Vagina (tissue), 2 donors: ENCODE measurements around the gene SETD1A. TPM values are rescaled to one million over a fixed set of nuclear protein-coding genes. Genes with fewer than 3 reads are reported as not detected.

ENCODE experiments used
- DNase-seq, 2 donors: peaks; one replicate each; pipeline ENCODE4 v3.0.0-alpha.2; 2017; ENCODE audit errors: extremely low spot score in 2 of 2
- H3K27ac ChIP-seq: fragments of 200-600 bp; sonication (generic); one replicate; pipeline ENCODE4 v1.5.1; 2019
- H3K27me3 ChIP-seq: fragments of 200-600 bp; sonication (generic); one replicate; pipeline ENCODE4 v1.5.1; 2019
- H3K36me3 ChIP-seq, 2 donors: fragments of 200-600 bp; sonication (generic); one replicate each; pipeline ENCODE4 v1.5.1; 2017 to 2019
- H3K4me1 ChIP-seq: fragments of 200-600 bp; sonication (generic); one replicate; pipeline ENCODE4 v1.5.1; 2019
- H3K4me3 ChIP-seq, 2 donors: fragments of 200-600 bp; sonication (generic); 1 replicate in 1 of 2; 2 replicates in 1 of 2; pipeline ENCODE4 v1.5.1; 2016 to 2019
- H3K9me3 ChIP-seq: fragments of 200-600 bp; sonication (generic); one replicate; pipeline ENCODE4 v1.5.1; 2019
- POLR2A ChIP-seq, 2 donors: fragments of 450-650 bp; IDR thresholded peaks; one replicate each; pipeline ENCODE4 v1.6.1; 2017; ENCODE audit warnings: antibody characterized with exemption in 2 of 2, mild to moderate bottlenecking in 2 of 2, moderate library complexity in 2 of 2
- POLR2AphosphoS5 ChIP-seq, 2 donors: sonication (generic); formaldehyde crosslinking; IDR thresholded peaks; one replicate each; pipeline ENCODE4 v1.9.0; 2017; ENCODE audit warnings: antibody characterized with exemption in 2 of 2, mild to moderate bottlenecking in 2 of 2, low read depth in 1 of 2; ENCODE audit not compliant: insufficient read depth in 1 of 2
- intact Hi-C: fragments of 100-400 bp; cut with DNase I; formaldehyde crosslinking; loops from one replicate; pipeline ENCODE4 v1.15.1; 2023
- total RNA-seq: library from RNA; depleted of rRNA; stranded (reverse); fragments of >200 nt; gene quantifications from one replicate; pipeline ENCODE4 v1.2.3, GENCODE V29; 2016
- TF ChIP-seq, protein P1 (sequence below), 3 experiments: fragments of 450-650 bp in 2 of 3; fragments of 200-600 bp in 1 of 3; sonication (generic) in 1 of 3; IDR thresholded peaks; one replicate each; pipeline ENCODE4 v1.5.1; 2017 to 2019; ENCODE audit warnings: antibody characterized with exemption in 3 of 3, mild to moderate bottlenecking in 2 of 3, moderate library complexity in 2 of 3

Gene SETD1A
- total RNA-seq, 1 donor from 2014 or later = 10.6 TPM

DNA sequence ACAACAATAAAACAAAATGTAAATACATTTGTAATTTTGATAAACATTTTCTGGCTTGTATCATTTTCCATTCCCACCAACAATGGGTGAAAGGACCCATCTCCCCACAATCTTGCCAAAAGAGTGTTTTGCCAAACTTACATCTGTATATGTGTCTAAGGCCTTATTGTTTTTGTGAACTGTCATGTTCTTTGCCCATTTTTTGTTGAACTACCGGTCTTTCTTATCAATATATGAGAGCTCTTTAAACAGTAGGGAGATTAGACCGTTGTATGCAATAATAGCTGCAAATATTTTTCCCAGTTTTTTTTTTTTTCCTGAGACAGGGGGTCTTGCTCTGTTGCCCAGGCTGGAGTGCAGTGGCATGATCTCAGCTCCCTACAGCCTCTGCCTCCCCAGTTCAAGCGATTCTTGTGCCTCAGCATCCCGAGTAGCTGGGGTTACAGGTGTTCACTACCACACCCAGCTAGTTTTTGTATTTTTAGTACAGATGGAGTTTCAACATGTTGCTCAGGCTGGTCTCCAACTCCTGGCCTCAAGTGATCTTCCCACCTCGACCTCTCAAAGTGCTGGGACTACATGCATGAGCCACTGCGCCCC, 66.2 kb downstream of the SETD1A start:
- Histone ChIP-seq H3K4me3 (no peak overlapping the region), H3K27me3 (no peaks in the 10 kb centered on the region), H3K36me3 (no peaks in the 10 kb centered on the region), H3K9me3 (no peaks in the 10 kb centered on the region), H3K4me1 (no peaks in the 10 kb centered on the region), H3K27ac (no peak overlapping the region)
- intact Hi-C loops = no loop called here
- DNase-seq = no peak
- TF ChIP-seq POLR2AphosphoS5 (IDR thresholded peaks at IDR 0.05; ENCODE audit: insufficient read depth in 1 of 2, low read depth in 1 of 2) (no peak), POLR2A (IDR thresholded peaks at IDR 0.05) (no peak)
- TF ChIP-seq, protein P1, sequence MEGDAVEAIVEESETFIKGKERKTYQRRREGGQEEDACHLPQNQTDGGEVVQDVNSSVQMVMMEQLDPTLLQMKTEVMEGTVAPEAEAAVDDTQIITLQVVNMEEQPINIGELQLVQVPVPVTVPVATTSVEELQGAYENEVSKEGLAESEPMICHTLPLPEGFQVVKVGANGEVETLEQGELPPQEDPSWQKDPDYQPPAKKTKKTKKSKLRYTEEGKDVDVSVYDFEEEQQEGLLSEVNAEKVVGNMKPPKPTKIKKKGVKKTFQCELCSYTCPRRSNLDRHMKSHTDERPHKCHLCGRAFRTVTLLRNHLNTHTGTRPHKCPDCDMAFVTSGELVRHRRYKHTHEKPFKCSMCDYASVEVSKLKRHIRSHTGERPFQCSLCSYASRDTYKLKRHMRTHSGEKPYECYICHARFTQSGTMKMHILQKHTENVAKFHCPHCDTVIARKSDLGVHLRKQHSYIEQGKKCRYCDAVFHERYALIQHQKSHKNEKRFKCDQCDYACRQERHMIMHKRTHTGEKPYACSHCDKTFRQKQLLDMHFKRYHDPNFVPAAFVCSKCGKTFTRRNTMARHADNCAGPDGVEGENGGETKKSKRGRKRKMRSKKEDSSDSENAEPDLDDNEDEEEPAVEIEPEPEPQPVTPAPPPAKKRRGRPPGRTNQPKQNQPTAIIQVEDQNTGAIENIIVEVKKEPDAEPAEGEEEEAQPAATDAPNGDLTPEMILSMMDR (IDR thresholded peaks at IDR 0.05) = no peak

DNA sequence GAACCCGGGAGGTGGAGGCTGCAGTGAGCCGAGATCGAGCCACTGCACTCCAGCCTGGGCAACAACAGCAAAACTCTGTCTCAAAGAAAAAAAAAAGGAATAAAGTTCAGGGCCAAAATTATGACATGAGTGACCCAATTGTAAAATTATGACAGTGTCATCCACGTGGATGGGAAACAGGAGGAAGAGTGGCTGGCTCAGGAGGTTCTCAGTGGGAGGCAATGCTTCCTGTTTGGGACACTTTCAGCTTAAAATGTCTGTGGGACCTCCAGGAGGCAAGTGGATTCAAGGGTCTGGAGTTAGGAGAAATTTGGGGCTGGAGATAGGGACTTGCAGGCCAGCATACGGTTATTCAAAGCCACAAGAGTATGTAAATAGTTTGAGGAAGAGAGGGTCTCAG, 67.8 kb downstream of the SETD1A start:
- DNase-seq = no peak
- H3K27ac ChIP-seq = no peak overlapping the region
- H3K9me3 ChIP-seq = no peaks in the 10 kb centered on the region
- no peak overlapping the region for H3K4me3 ChIP-seq
- TF ChIP-seq, protein P1 (IDR thresholded peaks at IDR 0.05) = no peak
- no peak for TF ChIP-seq POLR2A (IDR thresholded peaks at IDR 0.05)
- no peak for TF ChIP-seq POLR2AphosphoS5 (IDR thresholded peaks at IDR 0.05; ENCODE audit: insufficient read depth in 1 of 2, low read depth in 1 of 2)
- H3K36me3 ChIP-seq = no peaks in the 10 kb centered on the region
- H3K4me1 ChIP-seq = no peaks in the 10 kb centered on the region
- no peaks in the 10 kb centered on the region for H3K27me3 ChIP-seq
- intact Hi-C loops = no loop called here

DNA sequence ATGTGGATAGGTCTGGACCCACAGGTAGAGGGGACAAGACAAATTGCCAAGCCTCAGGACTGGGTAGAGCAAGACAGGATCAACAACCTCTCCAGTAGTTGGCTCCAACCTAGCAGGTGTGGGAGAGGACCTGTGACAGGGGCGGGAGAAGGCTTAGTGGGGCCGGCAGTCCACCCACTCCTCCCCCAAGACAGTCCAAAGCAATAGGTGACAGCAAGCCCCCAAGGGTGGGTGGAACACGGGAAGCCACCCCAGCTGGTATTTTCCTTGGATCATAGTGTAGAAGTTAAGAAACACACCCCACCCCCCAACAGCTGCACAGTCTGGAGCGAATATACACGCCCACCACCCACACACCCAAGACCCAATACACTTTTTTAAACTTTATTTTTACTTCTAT, 71.7 kb downstream of the SETD1A start:
- no peak for DNase-seq
- no peaks in the 10 kb centered on the region for H3K27me3 ChIP-seq
- no peak for TF ChIP-seq POLR2AphosphoS5 (IDR thresholded peaks at IDR 0.05; ENCODE audit: insufficient read depth in 1 of 2, low read depth in 1 of 2)
- TF ChIP-seq, protein P1 (IDR thresholded peaks at IDR 0.05) = no peak
- no peak for TF ChIP-seq POLR2A (IDR thresholded peaks at IDR 0.05)
- intact Hi-C loops = no loop called here
- H3K4me3 ChIP-seq = no peak overlapping the region
- no peaks in the 10 kb centered on the region for H3K36me3 ChIP-seq
- no peak overlapping the region for H3K27ac ChIP-seq
- no peaks in the 10 kb centered on the region for H3K9me3 ChIP-seq
- H3K4me1 ChIP-seq = peaks cover 8% of the 10 kb centered on the region

DNA sequence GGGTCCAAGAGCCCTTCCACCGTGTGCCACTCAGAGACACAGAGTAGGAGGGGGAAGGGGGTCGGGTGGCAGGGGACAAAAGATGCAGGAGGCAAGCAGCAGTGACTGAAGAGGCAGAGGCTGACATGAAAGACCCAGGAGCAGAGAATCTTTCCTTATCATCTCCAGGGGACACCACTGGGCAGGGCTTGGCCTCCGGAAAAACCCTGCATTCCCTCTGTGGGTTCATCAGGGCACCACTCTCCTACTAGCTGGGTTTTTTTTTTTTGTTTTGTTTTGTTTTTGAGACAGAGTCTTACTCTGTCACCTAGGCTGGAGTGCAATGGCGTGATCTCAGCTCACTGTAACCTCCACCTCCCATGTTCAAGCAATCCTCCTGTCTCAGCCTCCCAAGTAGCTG, 73.7 kb downstream of the SETD1A start:
- H3K27me3 ChIP-seq = no peaks in the 10 kb centered on the region
- DNase-seq = no peak
- intact Hi-C loops = loop anchor here (5.0 kb wide), 2 partner anchors 51 to 111 kb away; no protein-coding TSS in a partner anchor
- H3K4me1 ChIP-seq = peaks cover 21% of the 10 kb centered on the region
- H3K27ac ChIP-seq = no peak overlapping the region
- no peak overlapping the region for H3K4me3 ChIP-seq
- TF ChIP-seq POLR2A (IDR thresholded peaks at IDR 0.05) (no peak), POLR2AphosphoS5 (IDR thresholded peaks at IDR 0.05; ENCODE audit: insufficient read depth in 1 of 2, low read depth in 1 of 2) (no peak)
- TF ChIP-seq, protein P1 (IDR thresholded peaks at IDR 0.05) = no peak
- H3K36me3 ChIP-seq = peaks cover 0 to 9% of the 10 kb centered on the region in 2 donors
- no peaks in the 10 kb centered on the region for H3K9me3 ChIP-seq
